Dermis microvascular lymphatic vessel endothelial cell (primary cell): ENCODE data around the gene FOXO1. TPM values are rescaled to one million over a fixed set of nuclear protein-coding genes. Genes with fewer than 3 reads are reported as not detected.
A peak's percentile ranks its signal among the peaks of the same experiment; 100 is the strongest.

ENCODE experiments used
- DNase-seq, 2 donors: peaks; one replicate each; pipeline versions ENCODE4 v3.0.0 to v3.0.0-alpha.2; 2010; ENCODE audit warnings: low read depth in 2 of 2
- total RNA-seq: library from RNA; depleted of rRNA; stranded (reverse); fragments of >200 nt; gene quantifications from 2 replicates; pipeline ENCODE4 v1.2.1, GENCODE V29; 2014

The FOXO1 gene
- total RNA-seq, 1 donor from 2014 or later, result 16.2 TPM

- DNase-seq, result peak in 1 of 2 donors; percentile 51
These were observed 85.7 kb downstream of the FOXO1 start for GRCh38 chr13:40580566-40581276.

GRCh38 chr13:40579535-40579934 lies 86.9 kb downstream of the FOXO1 start:
- DNase-seq, result no peak

- DNase-seq, result no peak
These were observed 88.4 kb downstream of the FOXO1 start for GRCh38 chr13:40578055-40578454.

- no peak for DNase-seq
These were observed 90.1 kb downstream of the FOXO1 start for GRCh38 chr13:40576369-40576768.

GRCh38 chr13:40572961-40573360 lies 93.5 kb downstream of the FOXO1 start:
- no peak for DNase-seq

GRCh38 chr13:40571338-40571963 lies 95.0 kb downstream of the FOXO1 start:
- no peak for DNase-seq

GRCh38 chr13:40570930-40571329 lies 95.5 kb downstream of the FOXO1 start:
- DNase-seq, result no peak

GRCh38 chr13:40569024-40569350 lies 97.5 kb downstream of the FOXO1 start:
- DNase-seq, result no peak

- DNase-seq, result peak; percentile 71 to 75
These were observed 98.0 kb downstream of the FOXO1 start for GRCh38 chr13:40568246-40569023.

GRCh38 chr13:40566811-40567210 lies 99.6 kb downstream of the FOXO1 start:
- DNase-seq, result no peak

GRCh38 chr13:40565282-40566148 lies 100.9 kb downstream of the FOXO1 start:
- DNase-seq, result peak in 1 of 2 donors; percentile 59

GRCh38 chr13:40564342-40565001 lies 102.0 kb downstream of the FOXO1 start:
- DNase-seq, result peak; percentile 92 to 98

- DNase-seq, result peak in 1 of 2 donors; percentile 47
These were observed 102.9 kb downstream of the FOXO1 start for GRCh38 chr13:40563350-40564125.

GRCh38 chr13:40562975-40563349 lies 103.5 kb downstream of the FOXO1 start:
- DNase-seq, result no peak

GRCh38 chr13:40559915-40560314 lies 106.5 kb downstream of the FOXO1 start:
- no peak for DNase-seq

GRCh38 chr13:40558656-40559055 lies 107.8 kb downstream of the FOXO1 start:
- DNase-seq, result peak; percentile 94 to 95

- no peak for DNase-seq
These were observed 110.0 kb downstream of the FOXO1 start for GRCh38 chr13:40556453-40556852.

GRCh38 chr13:40553356-40553755 lies 113.1 kb downstream of the FOXO1 start:
- no peak for DNase-seq

- DNase-seq, result no peak
These were observed 113.5 kb downstream of the FOXO1 start for GRCh38 chr13:40552895-40553294.

- DNase-seq, result no peak
These were observed 116.3 kb downstream of the FOXO1 start for GRCh38 chr13:40550130-40550529.
